HPDE6-E6E7 (cell line): ENCODE measurements around the gene JMJD4.

ENCODE experiments used
- DNase-seq: peaks from one replicate; pipeline ENCODE4 v3.0.0; 2011; ENCODE audit warnings: missing footprints; ENCODE audit errors: extremely low spot score

The JMJD4 gene

DNA sequence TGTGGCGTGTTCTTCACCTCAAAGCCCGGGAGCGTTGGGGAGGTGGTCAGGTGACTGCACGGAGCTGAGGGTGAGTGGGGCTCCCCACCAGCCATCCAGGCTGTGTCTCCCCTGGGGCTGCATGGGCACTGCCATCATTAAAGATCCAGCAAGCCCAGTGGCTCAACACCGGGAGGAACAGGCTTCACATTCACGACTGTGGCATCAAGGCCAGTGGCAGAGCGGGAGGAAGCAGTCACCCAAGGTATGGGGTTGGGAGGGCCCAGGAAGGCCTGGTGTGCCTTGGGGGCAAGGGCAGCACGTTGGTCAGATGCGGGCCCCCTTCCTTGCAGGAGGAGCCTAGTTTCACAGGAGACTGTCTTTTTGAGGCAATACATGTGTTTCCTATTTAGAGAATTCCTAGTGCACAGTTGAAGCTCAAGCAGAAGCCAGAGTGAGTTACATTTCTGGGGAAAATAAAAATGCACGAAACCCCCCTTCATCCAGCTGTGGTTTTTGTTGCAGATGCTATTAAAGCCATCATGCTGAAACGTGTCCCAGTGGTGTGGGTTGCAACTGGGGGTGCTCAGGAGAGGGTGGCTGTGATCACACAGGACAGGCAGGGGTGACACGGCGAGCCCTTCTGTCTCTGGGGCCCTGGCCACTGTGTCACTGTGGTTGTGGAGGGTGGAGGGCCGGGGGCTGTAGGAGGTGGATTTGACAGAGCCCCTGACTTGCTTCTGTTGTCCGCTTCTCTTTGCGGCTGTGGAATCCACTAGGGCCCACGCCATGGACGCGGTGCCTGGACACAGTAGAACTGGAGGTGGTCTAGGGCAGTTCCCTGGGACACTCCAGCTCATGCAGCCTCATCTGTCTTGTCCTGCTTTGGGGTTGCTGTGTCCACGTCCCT lies 34.2 kb upstream of the JMJD4 start:
- no peak for DNase-seq

- DNase-seq: no peak
Measured at GRCh38 chr1:227768640-227769039, 33.5 kb upstream of the JMJD4 start.

DNA sequence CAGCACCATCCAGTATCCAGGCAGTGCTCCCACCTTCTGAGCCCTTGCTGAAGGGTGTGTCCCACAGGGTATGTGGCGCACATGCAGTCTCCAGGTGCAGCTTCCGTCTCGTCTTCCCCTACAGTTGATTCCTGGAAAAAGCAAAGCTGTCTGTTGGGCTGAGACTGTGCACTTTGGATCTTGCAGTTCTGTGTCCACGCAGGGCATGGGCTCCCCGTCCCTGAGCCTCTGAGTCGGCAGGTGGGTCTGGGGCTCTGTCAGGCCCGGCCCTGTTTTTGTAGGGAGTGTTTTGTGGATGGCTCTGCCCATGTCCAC lies 33.0 kb upstream of the JMJD4 start:
- DNase-seq: no peak

GRCh38 chr1:227767401-227768124 lies 32.5 kb upstream of the JMJD4 start:
- no peak for DNase-seq

DNA sequence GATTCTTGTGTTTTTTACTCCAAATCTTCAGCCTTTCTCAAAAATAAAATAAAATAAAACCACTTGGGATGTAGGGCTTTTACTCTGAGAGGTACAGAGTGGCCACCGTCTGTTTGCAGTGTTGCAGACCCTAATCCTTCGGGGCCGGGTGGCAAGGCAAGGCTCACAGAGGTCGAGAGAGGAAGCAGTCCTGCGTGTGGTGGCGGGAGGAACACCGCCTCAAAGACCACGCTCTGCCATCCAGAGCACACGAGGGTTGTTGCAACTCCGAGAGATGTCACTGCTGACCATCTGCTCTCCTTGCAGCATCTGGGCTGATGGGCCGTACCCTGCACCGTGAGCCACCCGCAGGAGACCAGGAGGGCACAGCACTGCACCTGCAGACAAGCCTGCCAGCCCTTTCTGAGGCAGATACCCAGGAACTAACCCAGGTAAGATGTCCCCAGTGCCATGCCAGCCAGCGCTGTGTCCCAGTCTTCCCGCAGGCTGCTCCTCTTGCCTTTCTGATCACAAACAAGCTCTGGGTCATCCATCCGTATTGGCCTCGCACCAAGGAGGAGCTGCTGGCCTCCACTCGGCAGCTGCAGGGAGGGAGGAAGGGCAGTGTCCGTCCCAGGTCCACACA lies 31.7 kb upstream of the JMJD4 start:
- no peak for DNase-seq

- no peak for DNase-seq
Measured at GRCh38 chr1:227766015-227766634, 31.0 kb upstream of the JMJD4 start.

DNA sequence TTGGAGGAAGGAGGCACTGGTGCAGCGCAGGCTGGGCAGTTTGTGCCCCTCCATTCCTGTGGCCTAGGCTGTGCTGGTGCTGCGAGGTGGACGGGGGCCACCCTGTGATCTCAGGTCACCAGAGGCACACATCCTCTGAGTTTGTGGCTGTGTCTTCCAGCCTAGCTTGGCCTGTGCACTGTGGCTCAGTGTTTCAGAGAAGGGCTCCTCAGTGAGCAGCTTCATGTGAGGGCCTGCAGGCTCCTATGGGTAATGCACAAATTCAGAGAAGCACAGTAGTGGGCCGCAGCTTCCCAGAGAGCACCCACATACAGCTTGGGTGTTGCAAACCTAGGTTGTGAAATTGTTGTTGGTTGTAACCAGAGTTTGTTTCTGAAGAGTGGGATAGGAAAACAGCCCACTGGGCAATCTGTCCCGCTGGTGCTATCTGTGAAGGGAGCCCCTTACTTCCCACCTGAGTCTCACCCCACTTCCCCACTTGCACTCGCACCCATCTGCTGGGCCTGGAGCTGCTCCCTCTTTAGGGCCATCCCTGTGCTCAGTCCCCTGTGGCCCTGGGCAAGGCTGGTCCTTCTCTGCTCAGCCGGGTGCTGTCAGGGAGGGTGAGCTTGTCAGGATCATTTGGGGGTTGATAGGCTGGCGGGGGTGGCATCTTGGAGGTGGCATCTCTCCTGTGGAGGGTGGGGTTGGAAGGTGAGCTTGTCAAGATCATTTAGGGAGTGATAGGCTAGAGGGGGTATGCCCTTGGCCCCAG lies 30.3 kb upstream of the JMJD4 start:
- DNase-seq: no peak

DNA sequence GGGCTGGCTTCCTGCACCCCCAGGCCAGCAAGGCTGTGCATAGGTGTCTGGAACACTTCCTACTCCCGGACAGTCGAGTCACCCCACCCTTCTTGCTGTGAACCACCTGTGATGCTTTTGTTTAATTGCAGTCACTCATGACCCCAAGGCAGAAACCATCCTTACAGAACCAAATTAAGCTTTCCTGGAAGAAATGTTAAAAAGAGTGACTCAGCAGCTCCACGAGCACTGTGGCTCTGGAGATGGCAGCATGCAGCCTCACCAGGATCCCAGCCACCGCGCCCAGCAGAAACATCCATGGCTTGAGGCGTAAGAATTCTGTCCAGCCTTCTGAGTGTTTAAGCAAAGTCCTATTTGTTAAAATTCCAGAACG lies 28.9 kb upstream of the JMJD4 start:
- DNase-seq: peak; percentile 52

DNA sequence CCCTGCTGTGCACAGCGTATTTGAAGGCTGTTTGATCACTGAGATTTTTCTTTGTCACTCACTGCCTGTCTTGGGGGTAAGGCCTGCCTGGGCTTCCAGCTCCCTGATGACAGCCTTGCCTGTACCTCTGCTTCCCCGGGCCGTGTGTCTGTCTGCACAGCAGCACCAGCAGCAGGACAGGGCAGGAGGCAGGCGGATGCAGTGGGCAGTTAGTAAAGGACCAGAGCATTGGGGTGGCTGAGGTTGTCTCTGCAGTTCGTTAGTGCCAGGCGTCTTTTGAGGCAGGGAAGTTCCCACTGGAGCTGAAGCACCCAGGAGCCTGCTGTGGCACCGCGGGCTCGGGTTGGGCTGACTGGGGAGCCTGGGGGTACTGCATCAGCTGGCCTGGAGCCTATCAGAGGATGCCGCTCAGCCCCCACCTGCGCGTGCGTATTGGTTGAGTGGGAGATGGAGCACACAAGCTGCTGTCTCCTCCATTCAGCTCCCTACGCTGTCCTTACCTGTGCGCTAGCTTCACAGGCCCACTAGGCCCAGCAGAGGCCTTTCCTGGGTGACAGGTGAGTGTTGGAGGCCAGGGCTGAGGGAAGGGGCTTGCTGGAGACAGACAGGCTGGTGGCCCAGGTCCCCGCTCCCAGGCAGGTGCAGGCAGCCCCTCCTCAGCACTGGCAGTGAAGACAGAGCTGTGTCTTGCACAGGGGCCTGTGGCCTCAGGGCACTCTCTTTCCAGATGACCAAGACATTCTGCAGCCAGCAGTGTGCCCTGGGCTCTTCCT lies 28.3 kb upstream of the JMJD4 start:
- no peak for DNase-seq

DNA sequence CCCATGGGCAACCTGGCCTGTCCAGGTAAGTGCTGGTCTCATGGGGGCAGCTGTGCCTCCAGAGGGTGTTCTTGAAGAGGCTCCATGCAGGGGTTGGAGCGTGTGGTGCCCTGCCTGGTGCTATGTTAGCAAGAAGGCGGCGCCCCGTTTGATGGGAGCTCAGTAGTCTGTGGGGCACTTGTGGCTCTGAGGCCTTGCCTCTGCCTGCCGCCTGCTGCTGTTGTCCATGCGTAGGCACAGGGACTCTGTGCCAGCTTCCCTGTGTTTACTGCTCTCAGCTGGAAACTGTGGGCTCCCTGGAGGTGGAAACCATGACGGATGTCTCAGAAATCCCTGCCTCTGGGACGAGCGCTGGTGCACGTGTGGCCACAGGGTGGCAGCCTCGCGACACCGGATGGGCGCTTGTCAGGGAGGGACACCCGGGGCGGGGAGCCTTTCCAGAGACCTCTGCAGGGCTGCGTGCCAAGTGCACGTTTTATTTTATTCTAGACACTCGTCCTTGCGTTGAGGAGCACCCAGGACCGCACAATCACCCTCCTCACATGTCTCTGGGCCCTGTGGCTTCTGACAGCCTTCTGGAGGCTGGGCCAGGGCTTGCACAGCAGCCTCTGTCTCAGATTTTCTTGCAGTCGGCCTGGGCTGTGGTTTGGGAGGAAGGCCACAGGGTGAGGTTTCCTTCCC lies 27.3 kb upstream of the JMJD4 start:
- peak; percentile 89 for DNase-seq

DNA sequence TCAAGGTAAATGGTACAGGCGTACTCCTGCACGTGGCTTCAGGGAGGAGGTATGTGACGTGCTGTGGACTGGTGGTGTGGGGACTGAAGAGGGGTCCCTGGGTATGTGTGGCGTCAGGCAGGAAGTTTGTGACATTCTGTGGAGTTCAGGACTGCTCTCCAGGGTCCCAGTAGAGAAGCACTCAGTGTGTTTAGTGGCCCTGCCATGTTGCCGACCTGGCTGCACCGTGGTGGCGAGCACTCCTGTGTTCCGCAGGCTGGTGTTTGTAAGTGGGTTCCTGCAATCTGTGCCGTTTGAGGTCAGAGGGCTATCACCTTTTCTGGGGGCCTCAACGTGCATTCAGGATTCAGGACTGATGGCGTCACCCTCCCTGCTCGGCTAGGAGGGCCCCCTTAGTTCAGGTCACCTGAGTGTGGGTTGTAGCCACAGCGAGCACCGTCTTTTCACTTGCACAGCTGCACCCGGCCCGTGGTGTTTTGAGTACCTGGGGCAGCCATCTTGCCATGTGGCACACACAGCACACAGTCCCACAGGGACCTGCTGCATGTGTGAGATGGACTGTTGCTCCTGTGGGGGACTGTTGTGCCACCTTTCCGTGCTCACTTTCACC lies 26.6 kb upstream of the JMJD4 start:
- DNase-seq: no peak

- DNase-seq: no peak
Measured at GRCh38 chr1:227760377-227760776, 25.3 kb upstream of the JMJD4 start.

GRCh38 chr1:227759341-227760300 lies 24.5 kb upstream of the JMJD4 start:
- peak; percentile 90 for DNase-seq

DNA sequence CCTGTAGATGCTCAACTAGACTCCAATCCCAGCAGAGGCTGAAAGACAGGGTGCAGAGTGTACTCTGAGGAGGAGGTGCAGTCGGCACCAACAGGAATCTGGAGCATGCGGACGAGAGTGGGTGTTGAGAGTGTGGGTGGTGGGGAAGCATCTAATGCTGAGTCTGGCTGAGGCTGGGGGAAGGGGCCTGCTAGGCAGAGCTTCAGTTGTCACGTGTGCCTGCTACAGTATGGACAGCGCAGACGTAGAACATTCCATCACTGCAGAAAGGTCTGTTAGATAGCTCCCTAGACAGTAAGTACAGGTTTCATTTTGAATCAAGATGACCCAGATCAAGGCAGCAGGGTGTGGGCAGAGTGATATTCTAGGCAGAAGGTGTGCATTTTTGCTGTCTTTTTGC lies 23.3 kb upstream of the JMJD4 start:
- DNase-seq: no peak

DNA sequence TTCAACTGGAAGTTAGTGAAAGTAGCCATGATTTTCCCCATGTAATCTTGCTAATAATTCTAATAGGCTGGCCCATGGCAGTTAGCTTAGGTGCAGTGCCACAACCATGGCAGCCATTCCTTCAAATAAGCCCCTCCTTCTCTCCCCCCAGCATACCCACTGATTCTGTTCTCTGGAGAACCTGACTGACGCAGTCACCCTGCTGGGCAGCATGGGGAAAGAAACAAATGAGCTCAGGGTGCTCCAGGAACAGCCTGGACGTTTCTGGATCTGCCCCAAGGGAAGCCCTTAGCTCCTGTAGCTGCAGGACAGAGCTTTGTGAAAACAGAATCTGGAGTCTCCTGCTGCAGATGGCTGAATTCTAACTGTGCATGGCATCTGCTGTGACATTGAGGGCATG lies 22.7 kb upstream of the JMJD4 start:
- no peak for DNase-seq

- no peak for DNase-seq
Measured at GRCh38 chr1:227756172-227756959, 21.3 kb upstream of the JMJD4 start.

GRCh38 chr1:227754958-227755357 lies 19.9 kb upstream of the JMJD4 start:
- DNase-seq: no peak
